ENCODE measurements around the gene GLIPR1.

DNA sequence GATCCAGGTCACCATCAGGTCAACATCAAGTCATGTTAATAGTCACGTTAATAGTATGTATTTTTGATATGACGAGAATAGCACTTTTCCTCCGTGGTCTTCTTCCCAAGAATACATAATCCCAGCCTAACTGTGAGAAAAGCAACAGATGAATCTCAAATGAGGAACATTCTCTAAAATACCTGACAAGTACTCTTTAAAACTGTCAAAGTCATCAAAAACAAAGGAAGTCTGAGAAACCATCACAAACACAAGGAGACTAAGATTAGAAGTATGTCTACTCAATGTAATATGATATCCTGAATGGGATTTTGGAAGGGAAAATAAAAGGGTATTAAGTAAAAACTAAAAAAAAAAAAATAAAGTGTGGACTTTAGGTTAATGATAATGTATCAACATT lies 36.8 kb upstream of the GLIPR1 start:
- TF ChIP-seq, protein P1, sequence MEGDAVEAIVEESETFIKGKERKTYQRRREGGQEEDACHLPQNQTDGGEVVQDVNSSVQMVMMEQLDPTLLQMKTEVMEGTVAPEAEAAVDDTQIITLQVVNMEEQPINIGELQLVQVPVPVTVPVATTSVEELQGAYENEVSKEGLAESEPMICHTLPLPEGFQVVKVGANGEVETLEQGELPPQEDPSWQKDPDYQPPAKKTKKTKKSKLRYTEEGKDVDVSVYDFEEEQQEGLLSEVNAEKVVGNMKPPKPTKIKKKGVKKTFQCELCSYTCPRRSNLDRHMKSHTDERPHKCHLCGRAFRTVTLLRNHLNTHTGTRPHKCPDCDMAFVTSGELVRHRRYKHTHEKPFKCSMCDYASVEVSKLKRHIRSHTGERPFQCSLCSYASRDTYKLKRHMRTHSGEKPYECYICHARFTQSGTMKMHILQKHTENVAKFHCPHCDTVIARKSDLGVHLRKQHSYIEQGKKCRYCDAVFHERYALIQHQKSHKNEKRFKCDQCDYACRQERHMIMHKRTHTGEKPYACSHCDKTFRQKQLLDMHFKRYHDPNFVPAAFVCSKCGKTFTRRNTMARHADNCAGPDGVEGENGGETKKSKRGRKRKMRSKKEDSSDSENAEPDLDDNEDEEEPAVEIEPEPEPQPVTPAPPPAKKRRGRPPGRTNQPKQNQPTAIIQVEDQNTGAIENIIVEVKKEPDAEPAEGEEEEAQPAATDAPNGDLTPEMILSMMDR (IDR thresholded peaks at IDR 0.05), result no peak
- no peak for TF ChIP-seq POLR2A (IDR thresholded peaks at IDR 0.05)
